H1 (cell line): Measurements from ENCODE around the gene CISD1. TPM values are rescaled to one million over a fixed set of nuclear protein-coding genes. Genes with fewer than 3 reads are reported as not detected.

Experiments
- CTCF ChIA-PET: fragments of 300-600 bp; sonication (Branson Sonifier 250); formaldehyde crosslinking; loops from one replicate; lab custom pipeline; 2021; ENCODE audit not compliant: partially characterized antibody; lab: Charles Lee
- POLR2A ChIA-PET: fragments of 300-600 bp; sonication (Branson Sonifier 250); formaldehyde crosslinking; loops from one replicate; lab custom pipeline; 2021; ENCODE audit warnings: inconsistent platforms; ENCODE audit not compliant: partially characterized antibody; lab: Charles Lee
- DNase-seq, 2 experiments: peaks; one replicate each; pipeline versions ENCODE4 v3.0.0 to v3.0.0-alpha.2; 2010 to 2022; ENCODE audit warnings: low spot score in 2 of 2, low read depth in 1 of 2, mixed read lengths in 1 of 2
- FAIRE-seq: peaks from 2 replicates; lab custom pipeline; 2011; peaks lifted over from hg19 to GRCh38; lab: Jason Lieb, UNC
- H2AFZ ChIP-seq: 2 replicates; pipeline ENCODE4 v1.8.1; 2012; ENCODE audit warnings: low read length, inconsistent platforms
- H2AK5ac ChIP-seq: 2 replicates; pipeline ENCODE4 v1.6.1; 2013; ENCODE audit warnings: low read depth, low read length
- H2BK120ac ChIP-seq: replicated peaks from 2 replicates; pipeline ENCODE3; 2013; ENCODE audit warnings: low read depth, low read length, inconsistent platforms
- H2BK12ac ChIP-seq: 2 replicates; pipeline ENCODE4 v1.6.1; 2013; ENCODE audit warnings: low read depth, low read length
- H2BK15ac ChIP-seq: 2 replicates; pipeline ENCODE4 v1.6.1; 2013; ENCODE audit warnings: low read length
- H2BK20ac ChIP-seq: 2 replicates; pipeline ENCODE4 v1.6.1; 2013; ENCODE audit warnings: low read length
- H2BK5ac ChIP-seq: 2 replicates; pipeline ENCODE4 v1.6.1; 2013; ENCODE audit warnings: low read depth, low read length
- H3K14ac ChIP-seq: 2 replicates; pipeline ENCODE4 v1.6.1; 2013; ENCODE audit warnings: inconsistent platforms; ENCODE audit not compliant: insufficient read length
- H3K18ac ChIP-seq: 2 replicates; pipeline ENCODE4 v1.6.1; 2013; ENCODE audit warnings: low read length; ENCODE audit errors: extremely low read depth
- H3K23ac ChIP-seq: 2 replicates; pipeline ENCODE4 v1.6.1; 2013; ENCODE audit warnings: inconsistent platforms; ENCODE audit not compliant: insufficient read length
- H3K23me2 ChIP-seq: 2 replicates; pipeline ENCODE4 v1.6.1; 2013; ENCODE audit warnings: low read depth, low read length
- H3K27ac ChIP-seq: 2 replicates; pipeline ENCODE4 v1.6.1; 2011; ENCODE audit warnings: low read depth, low read length, inconsistent platforms
- H3K27me3 ChIP-seq, 4 experiments: replicated peaks in 1 of 4; 1 replicate in 1 of 4; 2 replicates in 3 of 4; pipeline versions ENCODE4 v1.6.1 to v1.8.1; 2011 to 2013; ENCODE audit warnings: low read length in 3 of 4, mild to moderate bottlenecking in 3 of 4, inconsistent platforms in 2 of 4, mixed read lengths in 2 of 4, moderate library complexity in 1 of 4; ENCODE audit not compliant: control insufficient read depth in 3 of 4, insufficient read depth in 3 of 4; ENCODE audit errors: extremely low read depth in 1 of 4
- H3K36me3 ChIP-seq, 4 experiments: 2 replicates each; pipeline versions ENCODE4 v1.6.1 to v1.8.1; 2011 to 2013; ENCODE audit warnings: mild to moderate bottlenecking in 4 of 4, low read length in 3 of 4, moderate library complexity in 2 of 4, control low read depth in 1 of 4, inconsistent platforms in 1 of 4; ENCODE audit not compliant: insufficient read depth in 4 of 4, control insufficient read depth in 2 of 4
- H3K4ac ChIP-seq: replicated peaks from 2 replicates; pipeline ENCODE3; 2013; ENCODE audit warnings: low read length, low read depth, mixed read lengths, inconsistent platforms; ENCODE audit not compliant: insufficient read length
- H3K4me1 ChIP-seq, 4 experiments: replicated peaks in 1 of 4; 1 replicate in 1 of 4; 2 replicates in 3 of 4; pipeline versions ENCODE4 v1.6.1 to v1.8.1; 2011 to 2013; ENCODE audit warnings: low read length in 3 of 4, inconsistent platforms in 2 of 4, mixed read lengths in 1 of 4; ENCODE audit not compliant: insufficient read depth in 4 of 4, control insufficient read depth in 3 of 4
- H3K4me2 ChIP-seq, 2 experiments: 2 replicates each; pipeline versions ENCODE4 v1.6.1 to v1.8.1; 2011 to 2013; ENCODE audit warnings: low read depth in 2 of 2, low read length in 2 of 2, control low read depth in 1 of 2, inconsistent platforms in 1 of 2, mild to moderate bottlenecking in 1 of 2; ENCODE audit not compliant: insufficient read depth in 1 of 2
- H3K4me3 ChIP-seq, 4 experiments: fragments of 200-600, 300-600 bp in 1 of 4; sonication (generic), shearing (Covaris generic), sonication (Bioruptor Twin) in 1 of 4; 2 replicates each; pipeline versions ENCODE4 v1.5.1 to v1.8.1; 2011 to 2016; ENCODE audit warnings: low read length in 4 of 4, low read depth in 3 of 4, control low read depth in 2 of 4, inconsistent platforms in 2 of 4, mild to moderate bottlenecking in 2 of 4, mixed read lengths in 1 of 4, moderate library complexity in 1 of 4; ENCODE audit not compliant: insufficient read depth in 2 of 4; ENCODE audit errors: extremely low read depth in 1 of 4
- H3K56ac ChIP-seq: replicated peaks from 2 replicates; pipeline ENCODE3; 2013; ENCODE audit warnings: low read depth, mild to moderate bottlenecking, mixed read lengths, low read length, inconsistent platforms; ENCODE audit not compliant: insufficient read length
- H3K79me1 ChIP-seq: 2 replicates; pipeline ENCODE4 v1.6.1; 2013; ENCODE audit warnings: low read depth, low read length, control low read depth
- H3K79me2 ChIP-seq, 2 experiments: 2 replicates each; pipeline versions ENCODE4 v1.6.1 to v1.8.1; 2012 to 2013; ENCODE audit warnings: low read length in 2 of 2, mild to moderate bottlenecking in 2 of 2, inconsistent platforms in 1 of 2; ENCODE audit not compliant: insufficient read depth in 2 of 2, control insufficient read depth in 1 of 2
- H3K9ac ChIP-seq, 4 experiments: replicated peaks in 1 of 4; 1 replicate in 1 of 4; 2 replicates in 3 of 4; pipeline versions ENCODE4 v1.6.1 to v1.8.1; 2011 to 2013; ENCODE audit warnings: low read depth in 3 of 4, low read length in 3 of 4, control low read depth in 2 of 4, mild to moderate bottlenecking in 2 of 4, moderate library complexity in 2 of 4, inconsistent platforms in 1 of 4; ENCODE audit errors: extremely low read depth in 1 of 4
- H3K9me3 ChIP-seq, 2 experiments: 2 replicates each; pipeline versions ENCODE4 v1.6.1 to v1.8.1; 2012 to 2013; ENCODE audit warnings: mild to moderate bottlenecking in 2 of 2, moderate library complexity in 2 of 2, control low read depth in 1 of 2, inconsistent platforms in 1 of 2, low read depth in 1 of 2, low read length in 1 of 2, mixed read lengths in 1 of 2; ENCODE audit not compliant: insufficient read depth in 2 of 2
- H4K20me1 ChIP-seq, 2 experiments: replicated peaks in 1 of 2; 2 replicates each; pipeline versions ENCODE3 to v1.8.1; 2011 to 2013; ENCODE audit warnings: inconsistent platforms in 2 of 2, low read length in 2 of 2, mild to moderate bottlenecking in 1 of 2; ENCODE audit not compliant: insufficient read depth in 2 of 2, control insufficient read depth in 1 of 2
- H4K5ac ChIP-seq: 2 replicates; pipeline ENCODE4 v1.6.1; 2013; ENCODE audit warnings: low read length, low read depth, mixed read lengths, inconsistent platforms; ENCODE audit not compliant: insufficient read length
- H4K8ac ChIP-seq: 2 replicates; pipeline ENCODE4 v1.8.0; 2013; ENCODE audit warnings: mild to moderate bottlenecking, moderate library complexity, low read length, inconsistent platforms; ENCODE audit not compliant: insufficient read depth; ENCODE audit errors: extremely low read depth
- H4K91ac ChIP-seq: replicated peaks from 2 replicates; pipeline ENCODE3; 2013; ENCODE audit warnings: low read length, mixed read lengths, inconsistent platforms; ENCODE audit not compliant: insufficient read length
- CHD1 ChIP-seq: IDR thresholded peaks from 2 replicates; pipeline ENCODE4 v1.6.1; 2012; ENCODE audit warnings: low read depth, low read length, improper control_type of control experiment
- SAP30 ChIP-seq: fragments of 300-600 bp; sonication (generic); IDR thresholded peaks from 2 replicates; pipeline ENCODE4 v1.7.1; 2012; ENCODE audit warnings: low read length, moderate library complexity, mild to moderate bottlenecking, inconsistent platforms; ENCODE audit not compliant: insufficient read depth, insufficient replicate concordance
- SUZ12 ChIP-seq: fragments of 200-600 bp; sonication (generic); IDR thresholded peaks from 2 replicates; pipeline ENCODE4 v1.6.1; 2012; ENCODE audit warnings: mild to moderate bottlenecking, inconsistent platforms, low read length, moderate library complexity, mixed read lengths
- WGBS, 2 experiments: shearing (Covaris generic) in 1 of 2; methylation state at CpG; one replicate each; pipeline versions ENCODE4 v1.1.6 to v1.1.7; 2013 to 2015; ENCODE audit warnings: low lambda C conversion rate in 2 of 2, mixed read lengths in 2 of 2, inconsistent platforms in 1 of 2, low coverage in 1 of 2, missing lambda C conversion rate in 1 of 2; ENCODE audit not compliant: insufficient replicate concordance in 2 of 2, insufficient coverage in 1 of 2, insufficient read length in 1 of 2; ENCODE audit errors: extremely low coverage in 1 of 2, missing lambda C conversion rate in 1 of 2; 5-methylcytosine and 5-hydroxymethylcytosine counted together
- polyA plus RNA-seq, 7 experiments: library from polyadenylated mRNA; depleted of rRNA in 3 of 7; stranded (reverse) in 5 of 7; unstranded in 2 of 7; fragments of >200 nt in 5 of 7; fragments of 200-250 nt in 2 of 7; gene quantifications; 1 replicate in 5 of 7; 2 replicates in 1 of 7; 4 replicates in 1 of 7; pipeline versions ENCODE4 v1.2.1 to v1.2.3, GENCODE V29; 2011 to 2013; ENCODE audit warnings: missing spikeins in 2 of 7, mixed read lengths in 2 of 7
- total RNA-seq: library from RNA; stranded (reverse); fragmentation: NEBNext Ultra II Directional; extraction: Animal tissue kit (Norgen Biotek cat#: 25700); gene quantifications from 2 replicates; pipeline ENCODE4 v1.2.1, GENCODE V29; 2021

CISD1 gene
- total and polyA plus RNA-seq, 2 of the 8 experiments (the other 6 are each of a cell fraction or from before 2014, with no cell fraction given): 22.6 to 43.2 TPM

DNA sequence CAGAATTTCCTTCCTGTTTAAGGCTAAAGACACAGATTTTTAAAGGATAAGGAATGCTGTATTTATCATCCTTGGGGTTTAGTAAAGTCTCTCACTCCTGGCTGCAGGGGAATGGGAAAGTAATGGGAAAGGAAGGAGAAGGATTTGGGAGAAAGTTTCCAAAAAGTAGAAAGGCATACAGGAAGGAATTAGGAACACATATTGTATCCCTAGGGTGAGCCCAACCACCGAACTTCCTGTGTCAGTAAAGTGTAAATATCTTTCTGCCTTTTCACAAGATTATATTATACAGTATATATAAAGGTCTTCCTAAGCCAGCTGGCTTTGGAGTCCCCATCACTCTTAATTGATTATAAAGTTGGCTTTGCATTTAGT lies 53.9 kb downstream of the CISD1 start:
- no peak overlapping the region for H2BK120ac ChIP-seq

More for the DNA sequence above, 53.9 kb downstream of the CISD1 start:
- H3K36me3 ChIP-seq: no peaks in the 10 kb centered on the region
- no peaks in the 10 kb centered on the region for H3K27me3 ChIP-seq
- no peak overlapping the region for H2BK5ac ChIP-seq
- H3K4me1 ChIP-seq: no peaks in the 10 kb centered on the region
- no peak overlapping the region for H3K27ac ChIP-seq
- no peak for TF ChIP-seq SUZ12
- no peak for TF ChIP-seq CHD1
- no peak for TF ChIP-seq SAP30
- H2BK20ac ChIP-seq: no peak overlapping the region
- H4K5ac ChIP-seq: no peak overlapping the region
- H3K4me2 ChIP-seq: no peak overlapping the region
- CTCF ChIA-PET: no interaction called here
- no peaks in the 10 kb centered on the region for H3K79me2 ChIP-seq
- H3K9ac ChIP-seq: no peak overlapping the region
- H3K18ac ChIP-seq: no peak overlapping the region
- H2AK5ac ChIP-seq: no peak overlapping the region
- no peak overlapping the region for H2BK12ac ChIP-seq
- FAIRE-seq (no peak), DNase-seq (no peak)
- no peak overlapping the region for H3K56ac ChIP-seq
- no peaks in the 10 kb centered on the region for H3K23me2 ChIP-seq
- H3K79me1 ChIP-seq: no peaks in the 10 kb centered on the region
- 92% methylated on average over 1 of the region's 1 CpG; no CpG with 5 or more reads in 1 of the 2 experiments for WGBS, 2 experiments
- H3K23ac ChIP-seq: no peak overlapping the region
- POLR2A ChIA-PET: no interaction called here
- H4K20me1 ChIP-seq: no peaks in the 10 kb centered on the region
- no peak overlapping the region for H2BK15ac ChIP-seq
- H3K4ac ChIP-seq: no peak overlapping the region
- H4K8ac ChIP-seq: no peak overlapping the region
- no peak overlapping the region for H2AFZ ChIP-seq
- no peaks in the 10 kb centered on the region for H3K9me3 ChIP-seq
- no peak overlapping the region for H3K14ac ChIP-seq
- H3K4me3 ChIP-seq: no peak overlapping the region
- no peak overlapping the region for H4K91ac ChIP-seq
